Measurements from ENCODE around the gene ZDHHC5.
"Not testable (repeated sequence)": the region's sequence is repeated elsewhere in the genome, so short reads cannot be mapped to it uniquely, and the experiment has no call there.

DNA sequence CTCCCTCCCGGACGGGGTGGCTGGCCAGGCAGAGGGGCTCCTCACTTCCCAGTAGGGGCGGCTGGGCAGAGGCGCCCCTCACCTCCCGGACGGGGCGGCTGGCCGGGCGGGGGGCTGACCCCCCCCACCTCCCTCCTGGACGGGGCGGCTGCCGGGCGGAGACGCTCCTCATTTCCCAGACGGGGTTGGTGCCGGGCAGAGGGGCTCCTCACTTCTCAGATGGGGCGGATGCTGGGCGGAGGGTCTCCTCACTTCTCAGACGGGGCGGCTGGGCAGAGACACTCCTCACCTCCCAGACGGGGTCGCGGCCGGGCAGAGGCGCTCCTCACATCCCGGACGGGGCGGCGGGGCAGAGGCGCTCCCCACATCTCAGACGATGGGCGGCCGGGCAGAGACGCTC, 48.8 kb downstream of the ZDHHC5 start:
- TF ChIP-seq CTCF, POLR2AphosphoS5, EP300, POLR2A (IDR thresholded peaks at IDR 0.05): not testable (repeated sequence)
